Natural killer cell treated with Interleukin-12 subunit alpha and Interleukin-12 subunit beta and Interleukin-15 and Interleukin-18, amount 100 ng/mL, for 72 hours (primary cell): ENCODE results near the gene CHSY3. TPM values are rescaled to one million over a fixed set of nuclear protein-coding genes. Genes with fewer than 3 reads are reported as not detected.

ENCODE experiments used
- ATAC-seq, 2 donors: fragments of 150-1000 bp; cut with Tn5 transposase in 1 of 2; sonication (Bioruptor Pico), chemical (Tn5 transposase) in 1 of 2; 2 replicates each; pipeline ENCODE4 v1.10.0; 2021
- DNase-seq: peaks from one replicate; pipeline ENCODE4 v3.0.0; 2022; ENCODE audit warnings: low spot score
- H3K27ac Mint-ChIP-seq, 2 donors: 1 replicate in 1 of 2; 2 replicates in 1 of 2; pipeline ENCODE4 v1.8.0; 2022; ENCODE audit warnings: mixed read lengths in 2 of 2, mild to moderate bottlenecking in 1 of 2, moderate library complexity in 1 of 2
- H3K27me3 Mint-ChIP-seq, 2 donors: 1 replicate in 1 of 2; 2 replicates in 1 of 2; pipeline ENCODE4 v1.8.0; 2022; ENCODE audit warnings: mixed read lengths in 2 of 2
- H3K36me3 Mint-ChIP-seq: one replicate; pipeline ENCODE4 v1.8.0; 2022; ENCODE audit warnings: mixed read lengths
- H3K4me1 Mint-ChIP-seq, 2 donors: 1 replicate in 1 of 2; 2 replicates in 1 of 2; pipeline ENCODE4 v1.8.0; 2022; ENCODE audit warnings: low read depth in 2 of 2, mixed read lengths in 2 of 2, mild to moderate bottlenecking in 1 of 2
- H3K4me3 Mint-ChIP-seq: one replicate; pipeline ENCODE4 v1.8.0; 2022; ENCODE audit warnings: mixed read lengths
- H3K9me3 Mint-ChIP-seq: 2 replicates; pipeline ENCODE4 v1.8.0; 2022; ENCODE audit warnings: mixed read lengths
- total RNA-seq, 2 donors: library from RNA; stranded (reverse); gene quantifications; one replicate each; pipeline ENCODE4 v1.2.3, GENCODE V29; 2022

Gene CHSY3
- total RNA-seq, 2 donors from 2014 or later, result 0.19 to 2.3 TPM

- DNase-seq (no peak), ATAC-seq (no peak)
- Mint-ChIP-seq H3K9me3 (no peaks in the 10 kb centered on the region), H3K4me3 (no peak overlapping the region), H3K36me3 (no peaks in the 10 kb centered on the region), H3K27ac (no peak overlapping the region), H3K27me3 (no peaks in the 10 kb centered on the region), H3K4me1 (no peaks in the 10 kb centered on the region)
Observed at GRCh38 chr5:130102375-130102774, 198.1 kb downstream of the CHSY3 start.

GRCh38 chr5:130102960-130103359 is 198.7 kb downstream of the CHSY3 start:
- no peaks in the 10 kb centered on the region for H3K27me3 Mint-ChIP-seq
- ATAC-seq (no peak), DNase-seq (no peak)
- H3K27ac Mint-ChIP-seq, result no peak overlapping the region
- no peaks in the 10 kb centered on the region for H3K4me1 Mint-ChIP-seq
- H3K36me3 Mint-ChIP-seq, result no peaks in the 10 kb centered on the region
- H3K4me3 Mint-ChIP-seq, result no peak overlapping the region
- no peaks in the 10 kb centered on the region for H3K9me3 Mint-ChIP-seq

DNA sequence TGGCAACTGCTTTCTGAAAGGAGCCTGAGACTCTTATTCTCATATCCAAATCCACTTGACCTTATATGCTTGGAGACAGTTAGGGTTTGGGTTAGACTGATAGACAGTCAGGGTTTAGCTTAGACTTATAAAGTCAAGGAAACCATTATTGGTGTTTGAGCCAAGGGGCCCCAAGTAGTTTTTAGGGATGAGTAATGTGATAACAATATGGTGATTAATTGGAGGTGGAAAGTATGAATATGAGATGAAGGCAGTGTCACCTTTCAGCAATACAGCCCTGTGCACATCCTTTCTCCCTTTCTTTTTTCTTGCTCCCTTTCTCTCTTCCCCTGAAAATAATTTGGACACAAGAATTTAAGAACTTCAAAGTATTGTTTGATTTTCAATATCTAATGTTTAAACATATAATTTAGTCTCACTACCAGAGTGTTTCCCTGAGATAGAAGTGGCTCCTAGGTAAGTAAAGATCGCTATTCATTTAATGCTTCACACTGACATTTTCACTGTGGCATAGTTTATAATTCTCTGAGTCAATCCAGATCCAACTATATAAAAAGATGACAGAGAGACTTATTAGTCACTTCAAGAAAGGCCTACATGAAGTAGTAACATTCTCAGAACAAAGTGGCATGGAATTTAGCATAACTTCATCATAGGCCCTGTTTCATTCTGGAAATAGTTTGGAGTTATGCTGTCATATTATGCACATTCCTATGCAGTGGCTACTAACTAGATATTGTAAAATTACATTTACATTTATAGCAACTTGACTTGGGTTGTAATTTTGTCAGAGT is 200.8 kb downstream of the CHSY3 start:
- Mint-ChIP-seq H3K36me3 (no peaks in the 10 kb centered on the region), H3K9me3 (no peaks in the 10 kb centered on the region), H3K27me3 (no peaks in the 10 kb centered on the region), H3K4me3 (no peak overlapping the region), H3K4me1 (no peaks in the 10 kb centered on the region), H3K27ac (no peak overlapping the region)
- no peak for ATAC-seq
- no peak for DNase-seq

DNA sequence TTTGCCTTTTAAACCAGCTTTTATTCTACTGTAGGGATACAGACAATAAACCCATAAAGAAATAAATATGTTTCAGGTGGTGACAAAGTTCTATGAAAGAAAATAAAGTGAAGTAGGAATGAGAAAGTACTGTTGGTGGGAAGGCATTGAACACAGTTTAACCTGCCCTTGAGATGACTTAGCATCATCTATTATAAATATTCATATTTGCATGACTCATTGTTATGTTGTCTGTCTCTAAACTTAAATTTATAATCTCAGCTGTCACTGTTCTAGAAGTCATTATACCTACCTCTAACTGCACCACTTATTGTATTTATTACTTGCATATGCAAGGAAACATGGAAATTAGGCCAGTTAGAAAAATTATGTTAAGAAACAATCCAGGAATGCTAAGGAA is 202.2 kb downstream of the CHSY3 start:
- DNase-seq, result no peak

DNA sequence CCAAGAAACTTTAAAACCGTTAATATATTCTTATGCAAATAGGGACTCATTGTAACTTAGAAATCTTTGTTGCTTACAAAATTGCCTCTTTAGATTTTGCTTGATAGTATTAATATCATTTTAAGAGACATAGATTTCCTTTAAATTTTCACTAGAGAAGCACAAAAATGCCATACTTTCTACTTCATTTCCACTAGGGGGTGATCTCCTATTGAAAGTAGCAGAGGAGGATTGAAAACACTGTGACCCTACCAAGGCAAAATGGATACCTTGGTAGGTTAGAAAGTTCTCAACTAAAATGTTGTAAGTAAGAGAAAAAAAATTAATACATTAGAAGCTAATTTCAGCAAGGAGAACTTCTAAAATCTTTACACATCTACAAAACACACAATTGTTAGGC is 204.9 kb downstream of the CHSY3 start:
- Mint-ChIP-seq H3K9me3 (no peaks in the 10 kb centered on the region), H3K36me3 (no peaks in the 10 kb centered on the region), H3K4me1 (no peaks in the 10 kb centered on the region), H3K27me3 (no peaks in the 10 kb centered on the region), H3K4me3 (no peak overlapping the region), H3K27ac (no peak overlapping the region)
- ATAC-seq (no peak), DNase-seq (no peak)

More for the DNA sequence above, 202.2 kb downstream of the CHSY3 start:
- no peaks in the 10 kb centered on the region for H3K36me3 Mint-ChIP-seq
- H3K4me3 Mint-ChIP-seq, result no peak overlapping the region
- no peaks in the 10 kb centered on the region for H3K9me3 Mint-ChIP-seq
- H3K4me1 Mint-ChIP-seq, result no peaks in the 10 kb centered on the region
- ATAC-seq, result no peak
- H3K27me3 Mint-ChIP-seq, result no peaks in the 10 kb centered on the region
- H3K27ac Mint-ChIP-seq, result no peak overlapping the region

DNA sequence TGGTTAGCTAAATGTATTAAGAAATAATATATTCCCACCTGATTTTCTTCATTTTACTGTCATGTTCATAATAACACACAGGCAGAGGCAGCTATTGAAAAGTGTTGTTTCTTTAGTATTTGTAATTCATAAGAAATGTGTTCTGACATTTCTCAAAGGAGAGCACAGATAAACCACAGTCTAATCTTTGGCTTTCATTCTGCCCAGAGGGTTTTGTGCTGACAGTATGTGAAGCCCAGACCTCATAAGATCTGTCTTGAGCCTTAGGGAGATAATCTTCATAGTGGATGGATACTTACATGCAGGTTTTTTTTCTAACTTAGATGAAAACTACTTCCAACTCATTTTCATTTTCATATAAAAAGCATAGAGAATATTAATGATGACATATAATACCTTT is 206.1 kb downstream of the CHSY3 start:
- Mint-ChIP-seq H3K4me1 (no peaks in the 10 kb centered on the region), H3K27me3 (no peaks in the 10 kb centered on the region), H3K27ac (no peak overlapping the region), H3K36me3 (no peaks in the 10 kb centered on the region), H3K4me3 (no peak overlapping the region), H3K9me3 (no peaks in the 10 kb centered on the region)
- DNase-seq (no peak), ATAC-seq (no peak)

GRCh38 chr5:130111746-130112145 is 207.5 kb downstream of the CHSY3 start:
- DNase-seq (no peak), ATAC-seq (no peak)
- H3K27ac Mint-ChIP-seq, result no peak overlapping the region
- H3K9me3 Mint-ChIP-seq, result no peaks in the 10 kb centered on the region
- H3K4me1 Mint-ChIP-seq, result no peaks in the 10 kb centered on the region
- no peak overlapping the region for H3K4me3 Mint-ChIP-seq
- H3K27me3 Mint-ChIP-seq, result no peaks in the 10 kb centered on the region
- no peaks in the 10 kb centered on the region for H3K36me3 Mint-ChIP-seq

- Mint-ChIP-seq H3K36me3 (no peaks in the 10 kb centered on the region), H3K27me3 (no peaks in the 10 kb centered on the region), H3K9me3 (no peaks in the 10 kb centered on the region), H3K4me1 (no peaks in the 10 kb centered on the region), H3K4me3 (no peak overlapping the region), H3K27ac (no peak overlapping the region)
- DNase-seq (no peak), ATAC-seq (no peak)
Observed at GRCh38 chr5:130112246-130112645, 208.0 kb downstream of the CHSY3 start.

- ATAC-seq (no peak), DNase-seq (no peak)
- H3K36me3 Mint-ChIP-seq, result no peaks in the 10 kb centered on the region
- no peaks in the 10 kb centered on the region for H3K4me1 Mint-ChIP-seq
- no peaks in the 10 kb centered on the region for H3K27me3 Mint-ChIP-seq
- H3K4me3 Mint-ChIP-seq, result no peak overlapping the region
- no peaks in the 10 kb centered on the region for H3K9me3 Mint-ChIP-seq
- no peak overlapping the region for H3K27ac Mint-ChIP-seq
Observed at GRCh38 chr5:130115686-130116085, 211.4 kb downstream of the CHSY3 start.

DNA sequence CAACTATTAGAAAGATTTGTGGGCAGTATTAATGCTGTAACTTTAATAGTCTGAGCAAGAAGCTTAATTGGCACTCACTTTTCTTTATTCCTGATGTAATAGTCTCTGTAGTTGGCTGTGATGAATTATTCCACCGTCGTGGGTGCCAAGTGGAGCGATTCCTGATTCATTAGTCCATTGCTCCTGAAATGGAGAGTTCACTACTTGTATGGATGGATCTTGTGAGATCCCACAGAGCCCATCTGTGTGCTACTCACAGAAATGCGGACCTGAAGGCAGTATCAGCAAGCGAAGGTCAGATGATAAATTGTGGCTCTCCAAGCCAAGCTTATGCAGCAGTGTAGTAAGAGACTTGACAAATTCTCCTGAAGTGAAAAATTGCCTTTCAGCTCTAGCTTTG is 212.2 kb downstream of the CHSY3 start:
- Mint-ChIP-seq H3K27me3 (no peaks in the 10 kb centered on the region), H3K36me3 (no peaks in the 10 kb centered on the region), H3K9me3 (no peaks in the 10 kb centered on the region), H3K27ac (no peak overlapping the region), H3K4me3 (no peak overlapping the region), H3K4me1 (no peaks in the 10 kb centered on the region)
- DNase-seq (no peak), ATAC-seq (no peak)

DNA sequence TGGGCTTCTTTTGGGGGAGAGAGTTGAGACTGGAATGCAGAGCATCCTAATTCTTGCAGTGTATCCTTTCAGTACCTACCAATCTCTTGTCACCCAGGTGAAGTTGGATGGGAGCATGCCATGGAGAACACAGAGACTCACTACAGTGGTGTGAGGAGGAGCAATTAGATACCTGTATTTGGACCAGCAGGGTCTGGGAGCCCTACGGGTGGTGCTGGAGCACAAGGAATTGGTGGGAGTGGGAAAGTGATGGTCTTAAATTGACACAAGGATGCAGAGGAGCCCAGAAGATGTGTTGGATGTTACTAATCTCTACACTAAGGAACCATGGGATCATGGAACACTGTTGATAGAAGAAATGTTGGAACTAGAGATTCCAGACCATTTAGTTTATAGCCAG is 212.7 kb downstream of the CHSY3 start:
- Mint-ChIP-seq H3K4me1 (no peaks in the 10 kb centered on the region), H3K4me3 (no peak overlapping the region), H3K27me3 (no peaks in the 10 kb centered on the region), H3K9me3 (no peaks in the 10 kb centered on the region), H3K36me3 (no peaks in the 10 kb centered on the region), H3K27ac (no peak overlapping the region)
- DNase-seq, result no peak
- no peak for ATAC-seq

DNA sequence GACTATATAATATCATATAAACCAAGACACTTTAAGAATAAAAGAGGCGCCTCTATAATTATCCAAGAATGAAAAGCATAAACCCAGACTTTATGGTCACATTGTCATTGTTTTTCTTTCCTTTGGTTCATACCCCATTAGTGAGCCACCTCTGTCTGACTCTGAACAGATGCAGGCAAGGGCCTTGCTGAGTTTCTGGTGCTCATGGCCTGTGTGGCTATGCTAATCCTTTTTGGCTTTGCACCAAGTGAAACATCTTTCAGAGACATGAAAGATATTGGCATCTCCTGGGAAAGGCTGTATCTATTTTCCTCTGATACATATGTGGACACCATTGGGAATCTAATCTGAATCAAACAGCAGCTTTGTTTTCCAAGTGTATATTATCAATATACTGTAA is 222.5 kb downstream of the CHSY3 start:
- Mint-ChIP-seq H3K27me3 (no peaks in the 10 kb centered on the region), H3K9me3 (no peaks in the 10 kb centered on the region), H3K36me3 (no peaks in the 10 kb centered on the region), H3K4me1 (no peaks in the 10 kb centered on the region), H3K4me3 (no peak overlapping the region), H3K27ac (no peak overlapping the region)
- DNase-seq, result no peak
- no peak for ATAC-seq

DNA sequence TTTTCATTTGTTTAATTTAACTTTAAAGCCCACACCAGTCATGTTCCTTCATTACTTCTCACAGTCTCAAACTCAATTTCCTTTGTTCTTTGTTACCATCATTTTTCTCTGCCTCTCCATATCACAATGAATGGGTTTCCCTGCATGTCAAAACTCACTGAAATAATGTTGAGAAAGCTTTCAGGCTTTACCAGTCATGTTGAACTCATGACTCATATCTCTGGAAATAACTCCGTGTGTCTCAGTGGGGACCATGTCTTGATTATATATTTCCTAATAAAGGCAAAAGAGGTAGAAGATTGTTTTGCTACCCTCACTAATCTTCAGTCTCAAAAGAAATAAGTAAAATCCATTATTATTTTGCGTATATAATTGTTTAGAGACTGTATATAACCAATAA is 231.2 kb downstream of the CHSY3 start:
- DNase-seq, result no peak
- peaks cover 2% of the 10 kb centered on the region for H3K9me3 Mint-ChIP-seq
- no peaks in the 10 kb centered on the region for H3K27me3 Mint-ChIP-seq
- H3K36me3 Mint-ChIP-seq, result no peaks in the 10 kb centered on the region
- no peak overlapping the region for H3K4me3 Mint-ChIP-seq
- ATAC-seq, result no peak
- no peak overlapping the region for H3K27ac Mint-ChIP-seq
- H3K4me1 Mint-ChIP-seq, result no peaks in the 10 kb centered on the region

- Mint-ChIP-seq H3K27ac (no peak overlapping the region), H3K4me1 (no peaks in the 10 kb centered on the region), H3K4me3 (no peak overlapping the region), H3K36me3 (no peaks in the 10 kb centered on the region), H3K9me3 (peaks cover 4% of the 10 kb centered on the region), H3K27me3 (peaks cover 0 to 2% of the 10 kb centered on the region in 2 donors)
- ATAC-seq (no peak), DNase-seq (no peak)
Observed at GRCh38 chr5:130136300-130136699, 232.0 kb downstream of the CHSY3 start.

DNA sequence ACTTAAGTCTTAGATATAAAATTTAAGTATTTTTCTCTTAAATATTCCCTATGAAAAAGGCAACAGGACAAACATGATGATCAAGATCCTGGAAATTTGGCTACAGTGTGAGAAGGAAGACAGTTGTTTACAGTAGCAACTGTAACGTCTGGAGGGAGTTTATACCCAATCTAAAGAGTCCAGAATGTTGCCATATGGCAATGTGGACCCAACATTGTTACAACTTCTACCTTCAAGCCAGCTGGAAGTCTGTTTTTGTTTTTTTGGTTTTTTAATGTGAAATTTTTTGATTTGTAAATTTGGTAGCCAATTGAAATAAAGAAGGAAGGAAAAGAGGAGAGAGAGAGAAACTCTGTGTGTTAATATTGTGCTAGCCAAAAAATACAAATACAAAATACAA is 233.4 kb downstream of the CHSY3 start:
- peaks cover 0 to 3% of the 10 kb centered on the region in 2 donors for H3K27me3 Mint-ChIP-seq
- H3K9me3 Mint-ChIP-seq, result peaks cover 7% of the 10 kb centered on the region
- H3K4me1 Mint-ChIP-seq, result no peaks in the 10 kb centered on the region
- H3K27ac Mint-ChIP-seq, result no peak overlapping the region
- ATAC-seq (no peak), DNase-seq (no peak)
- H3K36me3 Mint-ChIP-seq, result no peaks in the 10 kb centered on the region
- no peak overlapping the region for H3K4me3 Mint-ChIP-seq
